HL-60 (cell line): ENCODE data around the gene NPTX2.

Experiments used
- DNase-seq, 2 experiments: peaks; one replicate each; pipeline ENCODE4 v3.0.0-alpha.2; 2010 to 2020; ENCODE audit warnings: low read depth in 1 of 2, low spot score in 1 of 2
- H3K27ac ChIP-seq: fragments of 250-450 bp; sonication (Bioruptor Pico); replicated peaks from 2 replicates; pipeline ENCODE4 v1.5.1; 2020; ENCODE audit warnings: mild to moderate bottlenecking, moderate library complexity
- H3K27me3 ChIP-seq: fragments of 250-450 bp; sonication (Bioruptor Pico); 2 replicates; pipeline ENCODE4 v1.5.1; 2021; ENCODE audit warnings: mild to moderate bottlenecking, moderate library complexity; ENCODE audit not compliant: insufficient read depth, poor library complexity, severe bottlenecking
- H3K4me3 ChIP-seq: replicated peaks from 2 replicates; pipeline ENCODE4 v1.5.1; 2011; ENCODE audit warnings: mild to moderate bottlenecking, control low read depth, low read length; ENCODE audit not compliant: insufficient read depth
- CTCF ChIP-seq: IDR thresholded peaks from one replicate; pipeline ENCODE4 v1.5.1; 2011; ENCODE audit warnings: low read length, control low read depth, inconsistent platforms; ENCODE audit not compliant: insufficient read depth
- GABPA ChIP-seq: IDR thresholded peaks from 2 replicates; pipeline ENCODE4 v1.6.1; 2012; ENCODE audit warnings: low read depth
- POLR2AphosphoS5 ChIP-seq: IDR thresholded peaks from 2 replicates; pipeline ENCODE4 v1.6.1; 2012; ENCODE audit warnings: low read depth
- SPI1 ChIP-seq: IDR thresholded peaks from 2 replicates; pipeline ENCODE4 v1.6.1; 2012; ENCODE audit warnings: low read depth, mild to moderate bottlenecking, borderline replicate concordance
- TF ChIP-seq, protein P1 (sequence below): IDR thresholded peaks from 2 replicates; pipeline ENCODE4 v1.6.1; 2012; ENCODE audit warnings: low read depth; ENCODE audit not compliant: insufficient replicate concordance

Gene NPTX2

GRCh38 chr7:98640375-98640774 is 23.3 kb downstream of the NPTX2 start:
- Histone ChIP-seq H3K27ac (no peak overlapping the region), H3K27me3 (no peaks in the 10 kb centered on the region), H3K4me3 (no peak overlapping the region)
- TF ChIP-seq POLR2AphosphoS5 (no peak), CTCF (no peak), SPI1 (no peak), GABPA (no peak)
- TF ChIP-seq, protein P1, sequence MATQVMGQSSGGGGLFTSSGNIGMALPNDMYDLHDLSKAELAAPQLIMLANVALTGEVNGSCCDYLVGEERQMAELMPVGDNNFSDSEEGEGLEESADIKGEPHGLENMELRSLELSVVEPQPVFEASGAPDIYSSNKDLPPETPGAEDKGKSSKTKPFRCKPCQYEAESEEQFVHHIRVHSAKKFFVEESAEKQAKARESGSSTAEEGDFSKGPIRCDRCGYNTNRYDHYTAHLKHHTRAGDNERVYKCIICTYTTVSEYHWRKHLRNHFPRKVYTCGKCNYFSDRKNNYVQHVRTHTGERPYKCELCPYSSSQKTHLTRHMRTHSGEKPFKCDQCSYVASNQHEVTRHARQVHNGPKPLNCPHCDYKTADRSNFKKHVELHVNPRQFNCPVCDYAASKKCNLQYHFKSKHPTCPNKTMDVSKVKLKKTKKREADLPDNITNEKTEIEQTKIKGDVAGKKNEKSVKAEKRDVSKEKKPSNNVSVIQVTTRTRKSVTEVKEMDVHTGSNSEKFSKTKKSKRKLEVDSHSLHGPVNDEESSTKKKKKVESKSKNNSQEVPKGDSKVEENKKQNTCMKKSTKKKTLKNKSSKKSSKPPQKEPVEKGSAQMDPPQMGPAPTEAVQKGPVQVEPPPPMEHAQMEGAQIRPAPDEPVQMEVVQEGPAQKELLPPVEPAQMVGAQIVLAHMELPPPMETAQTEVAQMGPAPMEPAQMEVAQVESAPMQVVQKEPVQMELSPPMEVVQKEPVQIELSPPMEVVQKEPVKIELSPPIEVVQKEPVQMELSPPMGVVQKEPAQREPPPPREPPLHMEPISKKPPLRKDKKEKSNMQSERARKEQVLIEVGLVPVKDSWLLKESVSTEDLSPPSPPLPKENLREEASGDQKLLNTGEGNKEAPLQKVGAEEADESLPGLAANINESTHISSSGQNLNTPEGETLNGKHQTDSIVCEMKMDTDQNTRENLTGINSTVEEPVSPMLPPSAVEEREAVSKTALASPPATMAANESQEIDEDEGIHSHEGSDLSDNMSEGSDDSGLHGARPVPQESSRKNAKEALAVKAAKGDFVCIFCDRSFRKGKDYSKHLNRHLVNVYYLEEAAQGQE = no peak
- no peak for DNase-seq

DNA sequence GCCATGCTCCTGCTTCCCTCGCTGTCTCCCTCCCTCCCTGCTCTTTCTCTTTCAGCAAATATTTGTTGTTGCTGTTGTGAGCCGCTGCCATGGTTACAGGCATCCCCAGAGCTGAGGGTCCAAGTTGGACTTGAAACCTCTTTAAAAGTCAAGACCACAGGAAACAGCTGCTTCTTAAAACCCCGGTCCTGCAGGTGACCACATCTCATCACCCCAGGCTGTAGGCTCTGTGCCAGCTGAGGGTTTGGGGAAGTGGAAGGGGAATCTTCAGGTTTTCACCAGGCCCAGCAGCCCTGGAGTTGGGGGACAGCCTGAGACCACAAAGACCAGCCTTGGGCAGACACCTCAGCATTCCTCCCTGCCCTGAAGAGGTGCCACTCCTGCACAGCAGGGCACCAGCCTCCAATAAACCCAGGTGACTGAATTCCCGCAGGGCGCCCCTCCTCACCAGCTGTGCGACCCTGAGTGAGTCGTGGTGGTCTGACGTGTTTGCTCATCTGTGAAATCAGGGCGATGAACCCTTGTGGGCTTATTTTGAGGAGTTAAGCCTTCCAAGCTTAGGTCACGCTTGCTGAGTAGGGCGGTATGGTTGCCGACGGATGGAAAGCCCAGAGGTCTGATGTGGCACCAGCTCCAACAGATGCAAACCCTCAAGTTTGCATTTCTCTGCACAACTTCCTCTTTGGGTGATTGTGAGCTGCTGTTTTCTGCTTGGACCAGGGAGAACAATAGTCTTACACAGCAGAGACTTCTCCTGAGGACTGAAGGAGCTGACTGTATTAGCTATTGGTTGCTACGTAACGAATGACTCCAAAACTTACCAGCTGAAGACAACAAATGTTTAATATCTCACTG is 24.8 kb downstream of the NPTX2 start:
- Histone ChIP-seq H3K27ac (peak overlapping the region; percentile 50), H3K27me3 (no peaks in the 10 kb centered on the region), H3K4me3 (no peak overlapping the region)
- DNase-seq = peak; percentile 24 to 67
- TF ChIP-seq, protein P1 = no peak
- TF ChIP-seq SPI1 = peak; percentile 86
- TF ChIP-seq CTCF = no peak
- no peak for TF ChIP-seq GABPA
- peak; percentile 78 for TF ChIP-seq POLR2AphosphoS5

- DNase-seq = no peak
Observed at GRCh38 chr7:98643236-98643985, 26.3 kb downstream of the NPTX2 start.

More at GRCh38 chr7:98643236-98643985, 26.3 kb downstream of the NPTX2 start:
- no peak overlapping the region for H3K27ac ChIP-seq
- no peaks in the 10 kb centered on the region for H3K27me3 ChIP-seq
- TF ChIP-seq POLR2AphosphoS5 (no peak), SPI1 (no peak), GABPA (no peak), CTCF (no peak)
- TF ChIP-seq, protein P1 = no peak
- H3K4me3 ChIP-seq = no peak overlapping the region
